GM12878 (cell line): ENCODE data around the gene RAI14. TPM values are rescaled to one million over a fixed set of nuclear protein-coding genes. Genes with fewer than 3 reads are reported as not detected.

Source experiments
- ATAC-seq: fragments of 200-7000 bp; cut with Tn5 transposase; 3 replicates; pipeline ENCODE4 v1.9.1; 2020; ENCODE audit warnings: mild to moderate bottlenecking, moderate library complexity
- BruUV-seq: library from RNA; stranded (reverse); fragments of 400-500 nt; replicated peaks from 2 replicates; lab custom pipeline; 2021; lab: Mats Ljungman, UMichigan
- CTCF ChIA-PET: fragments of 300-600 bp; sonication (Branson Sonifier 250); formaldehyde crosslinking; extraction: SDS; loops from one replicate; lab custom pipeline; 2021; ENCODE audit warnings: inconsistent platforms; lab: Yijun Ruan, JAX
- POLR2A ChIA-PET: fragments of 350-600 bp; formaldehyde crosslinking; extraction: SDS; loops from one replicate; lab custom pipeline; 2021; ENCODE audit warnings: inconsistent platforms; lab: Charles Lee
- RAD21 ChIA-PET: fragments of 300-600 bp; sonication (Branson Sonifier 250); formaldehyde crosslinking; loops from one replicate; lab custom pipeline; 2023; ENCODE audit warnings: antibody characterized with exemption; ENCODE audit not compliant: unreplicated experiment; lab: Charles Lee
- SMC1A ChIA-PET: fragments of 300-600 bp; sonication (Branson Sonifier 250); formaldehyde crosslinking; loops from one replicate; lab custom pipeline; 2023; ENCODE audit not compliant: unreplicated experiment, uncharacterized antibody; lab: Charles Lee
- DNase-seq: peaks from one replicate; pipeline ENCODE4 v3.0.0-alpha.2; 2011; ENCODE audit warnings: low read depth, low spot score
- FAIRE-seq: peaks from 3 replicates; lab custom pipeline; 2011; peaks lifted over from hg19 to GRCh38; lab: Jason Lieb, UNC
- H2AFZ ChIP-seq: 2 replicates; pipeline ENCODE4 v1.6.0; 2011; ENCODE audit warnings: low read depth, low read length, control low read depth; ENCODE audit not compliant: control insufficient read depth
- H3K27ac ChIP-seq: 2 replicates; pipeline ENCODE4 v1.5.1; 2011; ENCODE audit warnings: control low read depth; ENCODE audit not compliant: control insufficient read depth, insufficient read depth
- H3K27me3 ChIP-seq, 2 experiments: replicated peaks in 1 of 2; 2 replicates each; pipeline versions ENCODE4 v1.6.0 to v1.6.1; 2011; ENCODE audit warnings: low read length in 1 of 2; ENCODE audit not compliant: control insufficient read depth in 2 of 2, insufficient read depth in 2 of 2
- H3K36me3 ChIP-seq, 2 experiments: 2 replicates each; pipeline ENCODE4 v1.5.1; 2011; ENCODE audit warnings: low read length in 1 of 2; ENCODE audit not compliant: control insufficient read depth in 2 of 2, insufficient read depth in 2 of 2
- H3K4me1 ChIP-seq: 2 replicates; pipeline ENCODE4 v1.6.1; 2011; ENCODE audit warnings: mild to moderate bottlenecking, low read length, moderate library complexity, mixed read lengths; ENCODE audit not compliant: control insufficient read depth, insufficient read depth
- H3K4me2 ChIP-seq: 2 replicates; pipeline ENCODE4 v1.6.0; 2011; ENCODE audit warnings: control low read depth; ENCODE audit not compliant: control insufficient read depth, insufficient read depth
- H3K4me3 ChIP-seq: fragments of 200-600 bp; sonication (generic); 2 replicates; pipeline ENCODE4 v1.5.1; 2016
- H3K79me2 ChIP-seq: 2 replicates; pipeline ENCODE4 v1.6.0; 2011; ENCODE audit warnings: low read length; ENCODE audit not compliant: control insufficient read depth, insufficient read depth
- H3K9ac ChIP-seq: 2 replicates; pipeline ENCODE4 v1.8.0; 2011; ENCODE audit warnings: low read length, control low read depth, mixed read lengths; ENCODE audit not compliant: control insufficient read depth, insufficient read depth
- H3K9me3 ChIP-seq: replicated peaks from 3 replicates; pipeline ENCODE4 v1.5.1; 2011; ENCODE audit warnings: mild to moderate bottlenecking, low read length; ENCODE audit not compliant: control insufficient read depth, insufficient read depth
- H4K20me1 ChIP-seq: 2 replicates; pipeline ENCODE4 v1.6.0; 2011; ENCODE audit not compliant: control insufficient read depth, insufficient read depth
- BMI1 ChIP-seq: fragments of 450-650 bp; IDR thresholded peaks from 2 replicates; pipeline ENCODE4 v1.6.1; 2016; ENCODE audit warnings: mild to moderate bottlenecking, moderate library complexity, borderline replicate concordance
- CHD1 ChIP-seq: IDR thresholded peaks from 2 replicates; pipeline ENCODE4 v1.6.1; 2012; ENCODE audit warnings: low read depth, low read length, improper control_type of control experiment
- CREM ChIP-seq: IDR thresholded peaks from 2 replicates; pipeline ENCODE4 v1.6.1; 2014; ENCODE audit warnings: antibody characterized with exemption, low read depth
- MYC ChIP-seq: IDR thresholded peaks from 2 replicates; pipeline ENCODE4 v1.6.1; 2011; ENCODE audit warnings: mild to moderate bottlenecking, low read length, moderate library complexity, inconsistent platforms; ENCODE audit not compliant: insufficient read depth, insufficient replicate concordance, insufficient read length, severe bottlenecking
- PAX8 ChIP-seq: fragments of 450-650 bp; IDR thresholded peaks from 2 replicates; pipeline ENCODE4 v1.6.1; 2017; ENCODE audit warnings: mild to moderate bottlenecking, moderate library complexity
- RBBP5 ChIP-seq: fragments of 200-600 bp; sonication (generic); conservative IDR thresholded peaks from 2 replicates; pipeline ENCODE4 v1.6.1; 2016
- ZBED1 ChIP-seq: IDR thresholded peaks from 2 replicates; pipeline ENCODE4 v1.6.1; 2016; ENCODE audit warnings: borderline replicate concordance
- ZNF622 ChIP-seq: fragments of 450-650 bp; IDR thresholded peaks from 2 replicates; pipeline ENCODE4 v1.6.1; 2017; ENCODE audit warnings: mild to moderate bottlenecking, inconsistent platforms
- WGBS: methylation state at CpG from one replicate; pipeline ENCODE4 v1.1.6; 2016; ENCODE audit warnings: low lambda C conversion rate; ENCODE audit not compliant: insufficient replicate concordance, insufficient coverage; ENCODE audit errors: missing lambda C conversion rate; 5-methylcytosine and 5-hydroxymethylcytosine counted together
- in situ Hi-C: fragments of 300-500 bp; cut with MboI; formaldehyde crosslinking; loops from 9 replicates; pipeline ENCODE4 v1.14.3; 2018; ENCODE audit warnings: mixed read lengths
- intact Hi-C: fragments of 100-400 bp; cut with micrococcal nuclease; formaldehyde crosslinking; loops from one replicate; pipeline ENCODE4 v1.14.2; 2022; ENCODE audit not compliant: unreplicated experiment
- polyA plus RNA-seq, 11 experiments: library from polyadenylated mRNA; depleted of rRNA in 4 of 11; unstranded in 6 of 11; stranded (reverse) in 5 of 11; fragments of >200 nt; fragmentation: Nextera tagmentation in 4 of 11; fragmentation: Illumina TruSeq in 1 of 11; extraction: Ambion mirVana in 4 of 11; extraction: Trizol in 1 of 11; gene quantifications; 1 replicate in 1 of 11; 2 replicates in 10 of 11; pipeline versions ENCODE4 v1.2.1 to v1.2.3, GENCODE V29; 2011 to 2016; ENCODE audit warnings: inconsistent platforms in 2 of 11, missing spikeins in 2 of 11, low read depth in 1 of 11
- total RNA-seq, 4 experiments: library from RNA; depleted of rRNA in 3 of 4; stranded (reverse); fragments of >200 nt in 3 of 4; fragmentation: Illumina TruSeq in 1 of 4; extraction: Trizol in 1 of 4; gene quantifications; 2 replicates each; pipeline versions ENCODE4 v1.2.1 to v1.2.3, GENCODE V29; 2013 to 2021
- TF ChIP-seq, protein P1 (sequence below): fragments of 450-650 bp; IDR thresholded peaks from 2 replicates; pipeline ENCODE4 v1.6.1; 2016; ENCODE audit warnings: mild to moderate bottlenecking

The RAI14 gene
- total and polyA plus RNA-seq, 10 of the 15 experiments (the other 5 are each of a cell fraction or from before 2014, with no cell fraction given), result 0.18 to 4.6 (median 1.9) TPM

DNA sequence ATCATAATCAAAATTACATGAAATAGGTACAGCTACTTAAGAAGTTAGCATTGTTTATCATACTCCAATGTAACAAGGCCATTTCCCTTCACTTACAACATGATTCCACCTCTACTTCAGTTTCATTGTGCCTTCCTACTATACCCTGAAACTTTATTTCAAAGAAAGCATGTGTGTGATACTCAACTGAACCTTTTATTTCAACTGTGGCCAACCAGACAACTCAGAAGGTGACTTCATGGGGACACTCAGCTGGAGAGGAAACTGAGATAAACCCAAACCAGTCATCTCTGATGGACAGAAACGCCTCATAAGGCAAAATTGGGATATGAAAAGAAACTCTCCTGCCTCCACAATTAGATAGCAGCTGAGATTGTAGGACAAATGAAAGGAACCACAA is 177.0 kb downstream of the RAI14 start:
- H3K36me3 ChIP-seq, result no peaks in the 10 kb centered on the region
- TF ChIP-seq CREM (no peak), BMI1 (no peak), ZNF622 (no peak), RBBP5 (no peak), MYC (no peak), PAX8 (no peak), CHD1 (no peak), ZBED1 (no peak)
- TF ChIP-seq, protein P1, sequence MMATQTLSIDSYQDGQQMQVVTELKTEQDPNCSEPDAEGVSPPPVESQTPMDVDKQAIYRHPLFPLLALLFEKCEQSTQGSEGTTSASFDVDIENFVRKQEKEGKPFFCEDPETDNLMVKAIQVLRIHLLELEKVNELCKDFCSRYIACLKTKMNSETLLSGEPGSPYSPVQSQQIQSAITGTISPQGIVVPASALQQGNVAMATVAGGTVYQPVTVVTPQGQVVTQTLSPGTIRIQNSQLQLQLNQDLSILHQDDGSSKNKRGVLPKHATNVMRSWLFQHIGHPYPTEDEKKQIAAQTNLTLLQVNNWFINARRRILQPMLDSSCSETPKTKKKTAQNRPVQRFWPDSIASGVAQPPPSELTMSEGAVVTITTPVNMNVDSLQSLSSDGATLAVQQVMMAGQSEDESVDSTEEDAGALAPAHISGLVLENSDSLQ, result no peak
- ChIA-PET POLR2A (no interaction called here), CTCF (interaction anchor here (0.5 kb wide), 1 partner anchor 87 kb away, joined by 4 read pairs; no protein-coding TSS in a partner anchor), SMC1A (no interaction called here), RAD21 (no interaction called here)
- H3K27me3 ChIP-seq, result peaks cover 0 to 1% of the 10 kb centered on the region in 2 experiments; a peak in 3 of 4 replicates
- H3K4me1 ChIP-seq, result no peaks in the 10 kb centered on the region
- in situ Hi-C loops, result no loop called here
- no TSS peak for BruUV-seq
- no peak overlapping the region for H3K4me3 ChIP-seq
- H3K79me2 ChIP-seq, result no peaks in the 10 kb centered on the region
- no peak overlapping the region for H3K27ac ChIP-seq
- H2AFZ ChIP-seq, result no peak overlapping the region
- H3K9me3 ChIP-seq, result no peaks in the 10 kb centered on the region
- intact Hi-C loops, result no loop called here
- no peak overlapping the region for H3K4me2 ChIP-seq
- H3K9ac ChIP-seq, result no peak overlapping the region
- no peaks in the 10 kb centered on the region for H4K20me1 ChIP-seq
- 21% methylated on average over 1 of the region's 1 CpG for WGBS
- no peak for FAIRE-seq
- no peak for DNase-seq
- ATAC-seq, result no peak
